WTC11 (cell line): ENCODE results near the gene TWF2. TPM values are rescaled to one million over a fixed set of nuclear protein-coding genes. Genes with fewer than 3 reads are reported as not detected.

Source experiments
- ATAC-seq: fragments of 200-7000 bp; cut with Tn5 transposase; 2 replicates; pipeline ENCODE4 v1.10.0; 2021; ENCODE audit warnings: mild to moderate bottlenecking, moderate library complexity
- CTCF ChIA-PET: fragments of 300-600 bp; sonication (Branson Sonifier 250); formaldehyde crosslinking; loops from one replicate; lab custom pipeline; 2021; ENCODE audit warnings: antibody characterized with exemption; lab: Charles Lee
- POLR2A ChIA-PET: fragments of 350-600 bp; sonication (Branson Sonifier 250); formaldehyde crosslinking; loops from one replicate; lab custom pipeline; 2021; ENCODE audit warnings: antibody characterized with exemption; lab: Charles Lee
- DNase-seq: peaks from one replicate; pipeline ENCODE4 v3.0.0; 2021; ENCODE audit warnings: low spot score
- H3K27ac Mint-ChIP-seq: 2 replicates; pipeline ENCODE4 v1.8.0; 2021; ENCODE audit warnings: mixed read lengths
- H3K27me3 Mint-ChIP-seq: 2 replicates; pipeline ENCODE4 v1.8.0; 2021; ENCODE audit warnings: low read depth, mild to moderate bottlenecking, moderate library complexity, mixed read lengths
- H3K36me3 Mint-ChIP-seq: 2 replicates; pipeline ENCODE4 v1.8.0; 2021; ENCODE audit warnings: mixed read lengths
- H3K4me1 Mint-ChIP-seq: 2 replicates; pipeline ENCODE4 v1.8.0; 2022; ENCODE audit warnings: mixed read lengths
- H3K4me3 Mint-ChIP-seq: 2 replicates; pipeline ENCODE4 v1.8.0; 2021; ENCODE audit warnings: mild to moderate bottlenecking, moderate library complexity, mixed read lengths
- H3K9me3 Mint-ChIP-seq: 2 replicates; pipeline ENCODE4 v1.8.0; 2021; ENCODE audit warnings: mixed read lengths
- CREB1 ChIP-seq: sonication (generic); formaldehyde crosslinking; IDR thresholded peaks from 2 replicates; pipeline ENCODE4 v1.8.0; 2023; ENCODE audit warnings: mild to moderate bottlenecking, missing genetic modification reagents
- CREM ChIP-seq: sonication (generic); formaldehyde crosslinking; IDR thresholded peaks from 2 replicates; pipeline ENCODE4 v1.8.1; 2022; ENCODE audit warnings: mild to moderate bottlenecking, missing genetic modification reagents, moderate library complexity
- E2F4 ChIP-seq: sonication (generic); formaldehyde crosslinking; IDR thresholded peaks from 2 replicates; pipeline ENCODE4 v1.8.1; 2022; ENCODE audit warnings: low read depth, mild to moderate bottlenecking, moderate library complexity, missing genetic modification reagents, borderline replicate concordance
- ELF4 ChIP-seq: sonication (generic); formaldehyde crosslinking; IDR thresholded peaks from 2 replicates; pipeline ENCODE4 v1.8.1; 2022; ENCODE audit warnings: low read depth, mild to moderate bottlenecking, moderate library complexity, missing genetic modification reagents
- FOXP1 ChIP-seq: sonication (generic); formaldehyde crosslinking; IDR thresholded peaks from 2 replicates; pipeline ENCODE4 v1.8.0; 2022; ENCODE audit warnings: missing genetic modification reagents, mild to moderate bottlenecking, moderate library complexity, borderline replicate concordance
- GTF2I ChIP-seq: fragments of 250-450 bp; sonication (Bioruptor Pico); conservative IDR thresholded peaks from 2 replicates; pipeline ENCODE4 v1.4.0; 2021; ENCODE audit warnings: mild to moderate bottlenecking
- JUN ChIP-seq: sonication (generic); formaldehyde crosslinking; IDR thresholded peaks from 2 replicates; pipeline ENCODE4 v1.8.0; 2023; ENCODE audit warnings: mild to moderate bottlenecking, missing genetic modification reagents
- MYBL2 ChIP-seq: sonication (generic); formaldehyde crosslinking; IDR thresholded peaks from 2 replicates; pipeline ENCODE4 v1.8.1; 2023; ENCODE audit warnings: mild to moderate bottlenecking, moderate library complexity, missing genetic modification reagents
- NR3C1 ChIP-seq: sonication (generic); formaldehyde crosslinking; conservative IDR thresholded peaks from 2 replicates; pipeline ENCODE4 v1.8.1; 2023; ENCODE audit warnings: low read depth, mild to moderate bottlenecking, missing genetic modification reagents
- RELA ChIP-seq: sonication (generic); formaldehyde crosslinking; IDR thresholded peaks from 2 replicates; pipeline ENCODE4 v1.8.1; 2022; ENCODE audit warnings: missing genetic modification reagents, mild to moderate bottlenecking, borderline replicate concordance
- TCF7 ChIP-seq: sonication (generic); formaldehyde crosslinking; IDR thresholded peaks from 2 replicates; pipeline ENCODE4 v1.8.0; 2022; ENCODE audit warnings: mild to moderate bottlenecking, low read depth, missing genetic modification reagents, moderate library complexity
- TP53 ChIP-seq: sonication (generic); formaldehyde crosslinking; IDR thresholded peaks from 2 replicates; pipeline ENCODE4 v1.8.1; 2023; ENCODE audit warnings: mild to moderate bottlenecking, missing genetic modification reagents
- USF1 ChIP-seq: sonication (generic); formaldehyde crosslinking; IDR thresholded peaks from 2 replicates; pipeline ENCODE4 v1.8.0; 2022; ENCODE audit warnings: mild to moderate bottlenecking, missing genetic modification reagents
- total RNA-seq: library from RNA; stranded (reverse); gene quantifications from 3 replicates; pipeline ENCODE4 v1.2.3, GENCODE V29; 2021
- TF ChIP-seq, protein P1 (sequence below): sonication (generic); formaldehyde crosslinking; IDR thresholded peaks from 2 replicates; pipeline ENCODE4 v1.8.1; 2022; ENCODE audit warnings: mild to moderate bottlenecking, moderate library complexity, missing genetic modification reagents
- TF ChIP-seq, protein P2 (sequence below): sonication (generic); formaldehyde crosslinking; IDR thresholded peaks from 2 replicates; pipeline ENCODE4 v1.8.0; 2023; ENCODE audit warnings: missing genetic modification reagents, mild to moderate bottlenecking, borderline replicate concordance
- TF ChIP-seq, protein P3 (sequence below): sonication (generic); formaldehyde crosslinking; IDR thresholded peaks from 2 replicates; pipeline ENCODE4 v1.8.1; 2022; ENCODE audit warnings: mild to moderate bottlenecking, missing genetic modification reagents, moderate library complexity, borderline replicate concordance
- TF ChIP-seq, protein P4 (sequence below): fragments of 250-450 bp; sonication (Bioruptor Pico); IDR thresholded peaks from 2 replicates; pipeline ENCODE4 v1.9.0; 2021; ENCODE audit warnings: mild to moderate bottlenecking

The TWF2 gene
- total RNA-seq, 1 experiment from 2014 or later = 71.1 TPM

DNA sequence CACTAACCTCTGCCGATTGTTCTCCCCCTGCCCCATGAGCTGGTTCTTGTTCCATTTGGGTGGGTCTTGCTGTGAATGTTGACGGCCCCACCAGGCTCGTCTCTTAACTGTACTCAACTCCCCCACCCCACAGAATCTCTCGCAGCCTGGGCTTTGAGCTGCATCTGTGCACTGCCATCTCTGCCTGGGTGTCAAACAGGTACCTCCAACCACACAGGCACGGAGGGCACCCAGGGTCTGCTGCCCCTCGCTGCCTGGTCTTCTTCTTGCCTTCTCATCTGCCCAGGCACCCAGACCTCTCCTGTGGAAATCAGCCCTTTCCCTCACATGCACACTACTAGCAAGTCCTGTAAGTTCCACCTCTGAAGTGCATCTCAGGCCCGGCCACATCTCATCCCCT lies 23.6 kb downstream of the TWF2 start (continued):
- TF ChIP-seq FOXP1 (CRISPR knock-in tag) (no peak), CREM (CRISPR knock-in tag) (no peak), GTF2I (CRISPR knock-in tag) (no peak)
- TF ChIP-seq, protein P1, sequence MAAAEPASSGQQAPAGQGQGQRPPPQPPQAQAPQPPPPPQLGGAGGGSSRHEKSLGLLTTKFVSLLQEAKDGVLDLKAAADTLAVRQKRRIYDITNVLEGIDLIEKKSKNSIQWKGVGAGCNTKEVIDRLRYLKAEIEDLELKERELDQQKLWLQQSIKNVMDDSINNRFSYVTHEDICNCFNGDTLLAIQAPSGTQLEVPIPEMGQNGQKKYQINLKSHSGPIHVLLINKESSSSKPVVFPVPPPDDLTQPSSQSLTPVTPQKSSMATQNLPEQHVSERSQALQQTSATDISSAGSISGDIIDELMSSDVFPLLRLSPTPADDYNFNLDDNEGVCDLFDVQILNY = no peak
- TF ChIP-seq, all 79 proteins: peak for 0

DNA sequence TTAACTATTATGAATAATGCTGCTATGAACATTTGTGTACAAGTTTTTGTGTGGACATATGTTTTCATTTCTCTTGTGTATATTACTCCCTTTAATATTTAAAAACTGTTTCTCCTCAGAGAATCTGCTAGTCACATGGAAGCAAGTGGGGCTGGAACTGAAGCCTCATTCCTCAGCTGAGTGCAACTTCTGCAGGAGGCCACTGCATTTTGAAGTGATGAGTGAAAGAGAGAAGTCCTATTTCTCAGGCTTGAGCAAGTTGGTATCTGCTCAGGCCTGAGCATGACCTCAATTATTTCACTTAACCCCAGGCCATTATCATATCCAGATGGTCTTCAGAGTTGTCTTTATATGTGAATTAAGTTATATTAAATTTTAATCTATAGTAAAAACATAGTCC lies 25.1 kb downstream of the TWF2 start:
- DNase-seq (no peak), ATAC-seq (no peak)
- POLR2A ChIA-PET = no interaction called here
- 0 out of 2 replicates have a peak, but pooled peaks cover 2% of the 10 kb centered on the region for H3K4me1 Mint-ChIP-seq
- peaks cover 66% of the 10 kb centered on the region for H3K36me3 Mint-ChIP-seq
- no peak overlapping the region for H3K27ac Mint-ChIP-seq
- CTCF ChIA-PET = no interaction called here
- no peak for TF ChIP-seq NR3C1 (CRISPR knock-in tag)
- no peak for TF ChIP-seq JUN (CRISPR knock-in tag)
- TF ChIP-seq, protein P2, sequence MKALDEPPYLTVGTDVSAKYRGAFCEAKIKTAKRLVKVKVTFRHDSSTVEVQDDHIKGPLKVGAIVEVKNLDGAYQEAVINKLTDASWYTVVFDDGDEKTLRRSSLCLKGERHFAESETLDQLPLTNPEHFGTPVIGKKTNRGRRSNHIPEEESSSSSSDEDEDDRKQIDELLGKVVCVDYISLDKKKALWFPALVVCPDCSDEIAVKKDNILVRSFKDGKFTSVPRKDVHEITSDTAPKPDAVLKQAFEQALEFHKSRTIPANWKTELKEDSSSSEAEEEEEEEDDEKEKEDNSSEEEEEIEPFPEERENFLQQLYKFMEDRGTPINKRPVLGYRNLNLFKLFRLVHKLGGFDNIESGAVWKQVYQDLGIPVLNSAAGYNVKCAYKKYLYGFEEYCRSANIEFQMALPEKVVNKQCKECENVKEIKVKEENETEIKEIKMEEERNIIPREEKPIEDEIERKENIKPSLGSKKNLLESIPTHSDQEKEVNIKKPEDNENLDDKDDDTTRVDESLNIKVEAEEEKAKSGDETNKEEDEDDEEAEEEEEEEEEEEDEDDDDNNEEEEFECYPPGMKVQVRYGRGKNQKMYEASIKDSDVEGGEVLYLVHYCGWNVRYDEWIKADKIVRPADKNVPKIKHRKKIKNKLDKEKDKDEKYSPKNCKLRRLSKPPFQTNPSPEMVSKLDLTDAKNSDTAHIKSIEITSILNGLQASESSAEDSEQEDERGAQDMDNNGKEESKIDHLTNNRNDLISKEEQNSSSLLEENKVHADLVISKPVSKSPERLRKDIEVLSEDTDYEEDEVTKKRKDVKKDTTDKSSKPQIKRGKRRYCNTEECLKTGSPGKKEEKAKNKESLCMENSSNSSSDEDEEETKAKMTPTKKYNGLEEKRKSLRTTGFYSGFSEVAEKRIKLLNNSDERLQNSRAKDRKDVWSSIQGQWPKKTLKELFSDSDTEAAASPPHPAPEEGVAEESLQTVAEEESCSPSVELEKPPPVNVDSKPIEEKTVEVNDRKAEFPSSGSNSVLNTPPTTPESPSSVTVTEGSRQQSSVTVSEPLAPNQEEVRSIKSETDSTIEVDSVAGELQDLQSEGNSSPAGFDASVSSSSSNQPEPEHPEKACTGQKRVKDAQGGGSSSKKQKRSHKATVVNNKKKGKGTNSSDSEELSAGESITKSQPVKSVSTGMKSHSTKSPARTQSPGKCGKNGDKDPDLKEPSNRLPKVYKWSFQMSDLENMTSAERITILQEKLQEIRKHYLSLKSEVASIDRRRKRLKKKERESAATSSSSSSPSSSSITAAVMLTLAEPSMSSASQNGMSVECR (CRISPR knock-in tag) = no peak
- H3K9me3 Mint-ChIP-seq = no peaks in the 10 kb centered on the region
- no peak overlapping the region for H3K4me3 Mint-ChIP-seq
- no peaks in the 10 kb centered on the region for H3K27me3 Mint-ChIP-seq

GRCh38 chr3:52213005-52213404 lies 26.0 kb downstream of the TWF2 start:
- TF ChIP-seq, protein P1 = no peak
- TF ChIP-seq, protein P3, sequence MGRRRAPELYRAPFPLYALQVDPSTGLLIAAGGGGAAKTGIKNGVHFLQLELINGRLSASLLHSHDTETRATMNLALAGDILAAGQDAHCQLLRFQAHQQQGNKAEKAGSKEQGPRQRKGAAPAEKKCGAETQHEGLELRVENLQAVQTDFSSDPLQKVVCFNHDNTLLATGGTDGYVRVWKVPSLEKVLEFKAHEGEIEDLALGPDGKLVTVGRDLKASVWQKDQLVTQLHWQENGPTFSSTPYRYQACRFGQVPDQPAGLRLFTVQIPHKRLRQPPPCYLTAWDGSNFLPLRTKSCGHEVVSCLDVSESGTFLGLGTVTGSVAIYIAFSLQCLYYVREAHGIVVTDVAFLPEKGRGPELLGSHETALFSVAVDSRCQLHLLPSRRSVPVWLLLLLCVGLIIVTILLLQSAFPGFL (CRISPR knock-in tag) = no peak
- TF ChIP-seq MYBL2 (CRISPR knock-in tag) (no peak), TCF7 (no peak)
- Mint-ChIP-seq H3K27ac (no peak overlapping the region), H3K4me3 (no peak overlapping the region), H3K36me3 (peaks cover 75% of the 10 kb centered on the region), H3K27me3 (no peaks in the 10 kb centered on the region), H3K9me3 (no peaks in the 10 kb centered on the region), H3K4me1 (no peaks in the 10 kb centered on the region)
- no peak for DNase-seq
- ChIA-PET POLR2A (no interaction called here), CTCF (no interaction called here)
- ATAC-seq = no peak

GRCh38 chr3:52211268-52211891 lies 27.6 kb downstream of the TWF2 start:
- no peaks in the 10 kb centered on the region for H3K4me1 Mint-ChIP-seq
- no peaks in the 10 kb centered on the region for H3K9me3 Mint-ChIP-seq
- ChIA-PET CTCF (interaction anchor here (0.9 to 1.0 kb wide), 2 partner anchors 9 to 196 kb away, joined by 4 read pairs; no protein-coding TSS in a partner anchor), POLR2A (no interaction called here)
- no peak for DNase-seq
- no peaks in the 10 kb centered on the region for H3K27me3 Mint-ChIP-seq
- no peak overlapping the region for H3K4me3 Mint-ChIP-seq
- H3K36me3 Mint-ChIP-seq = peaks cover 87% of the 10 kb centered on the region
- no peak for ATAC-seq
- no peak overlapping the region for H3K27ac Mint-ChIP-seq
- TF ChIP-seq ELF4 (CRISPR knock-in tag) (no peak), RELA (CRISPR knock-in tag) (no peak), E2F4 (CRISPR knock-in tag) (no peak), USF1 (CRISPR knock-in tag) (no peak), CREM (CRISPR knock-in tag) (no peak), TP53 (CRISPR knock-in tag) (no peak), CREB1 (CRISPR knock-in tag) (no peak)
- TF ChIP-seq, protein P4, sequence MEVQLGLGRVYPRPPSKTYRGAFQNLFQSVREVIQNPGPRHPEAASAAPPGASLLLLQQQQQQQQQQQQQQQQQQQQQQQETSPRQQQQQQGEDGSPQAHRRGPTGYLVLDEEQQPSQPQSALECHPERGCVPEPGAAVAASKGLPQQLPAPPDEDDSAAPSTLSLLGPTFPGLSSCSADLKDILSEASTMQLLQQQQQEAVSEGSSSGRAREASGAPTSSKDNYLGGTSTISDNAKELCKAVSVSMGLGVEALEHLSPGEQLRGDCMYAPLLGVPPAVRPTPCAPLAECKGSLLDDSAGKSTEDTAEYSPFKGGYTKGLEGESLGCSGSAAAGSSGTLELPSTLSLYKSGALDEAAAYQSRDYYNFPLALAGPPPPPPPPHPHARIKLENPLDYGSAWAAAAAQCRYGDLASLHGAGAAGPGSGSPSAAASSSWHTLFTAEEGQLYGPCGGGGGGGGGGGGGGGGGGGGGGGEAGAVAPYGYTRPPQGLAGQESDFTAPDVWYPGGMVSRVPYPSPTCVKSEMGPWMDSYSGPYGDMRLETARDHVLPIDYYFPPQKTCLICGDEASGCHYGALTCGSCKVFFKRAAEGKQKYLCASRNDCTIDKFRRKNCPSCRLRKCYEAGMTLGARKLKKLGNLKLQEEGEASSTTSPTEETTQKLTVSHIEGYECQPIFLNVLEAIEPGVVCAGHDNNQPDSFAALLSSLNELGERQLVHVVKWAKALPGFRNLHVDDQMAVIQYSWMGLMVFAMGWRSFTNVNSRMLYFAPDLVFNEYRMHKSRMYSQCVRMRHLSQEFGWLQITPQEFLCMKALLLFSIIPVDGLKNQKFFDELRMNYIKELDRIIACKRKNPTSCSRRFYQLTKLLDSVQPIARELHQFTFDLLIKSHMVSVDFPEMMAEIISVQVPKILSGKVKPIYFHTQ = no peak
